Neural crest cell (in vitro differentiated cells): Measurements from ENCODE around the gene IGLL5. TPM values are rescaled to one million over a fixed set of nuclear protein-coding genes. Genes with fewer than 3 reads are reported as not detected.
"Not testable (repeated sequence)": the region's sequence is repeated elsewhere in the genome, so short reads cannot be mapped to it uniquely, and the experiment has no call there.

Experiments
- DNase-seq: peaks from one replicate; pipeline ENCODE4 v3.0.0; 2021; ENCODE audit warnings: low read depth, mixed read lengths, low spot score
- H3K27ac Mint-ChIP-seq: one replicate; pipeline ENCODE4 v1.8.0; 2021; ENCODE audit warnings: mild to moderate bottlenecking, mixed read lengths; ENCODE audit not compliant: unreplicated experiment
- H3K27me3 Mint-ChIP-seq: 2 replicates; pipeline ENCODE4 v1.8.0; 2021; ENCODE audit warnings: low read depth, mild to moderate bottlenecking, mixed read lengths
- H3K36me3 Mint-ChIP-seq: 2 replicates; pipeline ENCODE4 v1.8.0; 2021; ENCODE audit warnings: low read depth, mild to moderate bottlenecking, mixed read lengths
- H3K4me1 Mint-ChIP-seq: 2 replicates; pipeline ENCODE4 v1.8.0; 2021; ENCODE audit warnings: mixed read lengths
- H3K4me3 Mint-ChIP-seq: one replicate; pipeline ENCODE4 v1.8.0; 2021; ENCODE audit warnings: mild to moderate bottlenecking, mixed read lengths
- H3K9me3 Mint-ChIP-seq: 2 replicates; pipeline ENCODE4 v1.8.0; 2021; ENCODE audit warnings: mixed read lengths
- total RNA-seq: library from RNA; stranded (reverse); gene quantifications from 2 replicates; pipeline ENCODE4 v1.2.1, GENCODE V29; 2021
- TF ChIP-seq, protein P1 (sequence below): fragments of 200-600 bp; sonication (generic); conservative IDR thresholded peaks from 2 replicates; pipeline ENCODE4 v1.5.0; 2021; ENCODE audit warnings: antibody characterized with exemption, mild to moderate bottlenecking

The IGLL5 gene
- total RNA-seq, 1 donor from 2014 or later, result not detected

DNA sequence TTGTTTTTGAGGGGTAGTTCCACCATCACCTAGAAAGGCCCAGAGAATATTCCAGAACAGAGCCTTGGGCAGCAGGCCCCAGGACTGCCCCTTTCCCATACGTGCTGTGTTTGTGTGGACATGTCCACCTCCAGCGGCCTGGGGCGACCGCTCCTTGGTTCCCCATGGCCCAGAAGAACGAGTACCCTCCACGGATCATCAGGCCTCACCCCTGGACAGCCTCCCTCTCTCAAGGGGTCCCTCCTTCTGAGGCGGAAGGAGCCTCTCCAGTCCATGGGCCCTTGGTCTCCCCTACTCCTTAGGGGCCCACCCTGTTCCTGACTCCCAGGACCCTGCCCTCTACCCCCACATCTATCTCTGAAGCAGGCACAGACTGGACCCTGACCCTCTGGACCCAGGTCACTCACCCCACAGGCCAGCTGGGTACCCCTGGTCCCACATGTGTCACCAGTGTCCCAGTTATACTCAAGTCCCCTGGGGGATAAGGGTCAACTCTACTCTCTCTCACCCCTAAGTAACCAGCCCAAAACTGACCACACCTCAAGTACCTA, 32.6 kb downstream of the IGLL5 start:
- H3K4me1 Mint-ChIP-seq, result peaks cover 4% of the 10 kb centered on the region
- no peak overlapping the region for H3K27ac Mint-ChIP-seq
- no peak for DNase-seq
- H3K36me3 Mint-ChIP-seq, result no peaks in the 10 kb centered on the region
- TF ChIP-seq, protein P1, sequence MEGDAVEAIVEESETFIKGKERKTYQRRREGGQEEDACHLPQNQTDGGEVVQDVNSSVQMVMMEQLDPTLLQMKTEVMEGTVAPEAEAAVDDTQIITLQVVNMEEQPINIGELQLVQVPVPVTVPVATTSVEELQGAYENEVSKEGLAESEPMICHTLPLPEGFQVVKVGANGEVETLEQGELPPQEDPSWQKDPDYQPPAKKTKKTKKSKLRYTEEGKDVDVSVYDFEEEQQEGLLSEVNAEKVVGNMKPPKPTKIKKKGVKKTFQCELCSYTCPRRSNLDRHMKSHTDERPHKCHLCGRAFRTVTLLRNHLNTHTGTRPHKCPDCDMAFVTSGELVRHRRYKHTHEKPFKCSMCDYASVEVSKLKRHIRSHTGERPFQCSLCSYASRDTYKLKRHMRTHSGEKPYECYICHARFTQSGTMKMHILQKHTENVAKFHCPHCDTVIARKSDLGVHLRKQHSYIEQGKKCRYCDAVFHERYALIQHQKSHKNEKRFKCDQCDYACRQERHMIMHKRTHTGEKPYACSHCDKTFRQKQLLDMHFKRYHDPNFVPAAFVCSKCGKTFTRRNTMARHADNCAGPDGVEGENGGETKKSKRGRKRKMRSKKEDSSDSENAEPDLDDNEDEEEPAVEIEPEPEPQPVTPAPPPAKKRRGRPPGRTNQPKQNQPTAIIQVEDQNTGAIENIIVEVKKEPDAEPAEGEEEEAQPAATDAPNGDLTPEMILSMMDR, result no peak
- peaks cover 6% of the 10 kb centered on the region for H3K27me3 Mint-ChIP-seq
- H3K9me3 Mint-ChIP-seq, result no peaks in the 10 kb centered on the region
- no peak overlapping the region for H3K4me3 Mint-ChIP-seq

DNA sequence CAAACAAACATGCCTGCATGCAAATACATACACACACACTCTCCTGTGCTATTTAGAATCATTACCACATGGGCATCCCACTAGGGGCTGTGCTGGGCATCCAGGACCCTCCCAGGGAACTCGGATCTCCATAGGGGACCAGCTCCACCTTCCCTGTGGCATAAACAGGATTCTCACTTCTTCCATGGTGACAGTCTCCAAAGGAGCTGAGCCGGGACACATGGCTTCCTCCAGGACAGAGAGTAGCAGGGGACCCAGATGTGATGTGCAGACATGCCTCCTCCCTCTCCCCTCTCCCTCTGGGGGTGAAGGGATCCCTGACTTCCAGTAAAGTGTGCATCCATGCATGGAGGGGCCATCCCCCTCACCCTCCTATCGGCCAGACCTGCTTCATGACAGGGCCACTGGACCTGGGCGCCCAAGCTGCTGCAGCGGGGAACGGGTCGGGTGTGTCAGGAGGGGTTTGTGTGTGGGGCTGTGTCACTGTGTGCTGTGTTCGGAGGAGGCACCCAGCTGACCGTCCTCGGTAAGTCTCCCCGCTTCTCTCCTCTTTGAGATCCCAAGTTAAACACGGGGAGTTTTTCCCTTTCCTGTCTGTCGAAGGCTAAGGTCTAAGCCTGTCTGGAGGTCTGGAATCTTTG, 33.4 kb downstream of the IGLL5 start:
- no peaks in the 10 kb centered on the region for H3K36me3 Mint-ChIP-seq
- no peak overlapping the region for H3K27ac Mint-ChIP-seq
- H3K4me1 Mint-ChIP-seq, result peaks cover 4% of the 10 kb centered on the region
- H3K9me3 Mint-ChIP-seq, result no peaks in the 10 kb centered on the region
- no peak for DNase-seq
- TF ChIP-seq, protein P1, result no peak
- no peak overlapping the region for H3K4me3 Mint-ChIP-seq
- H3K27me3 Mint-ChIP-seq, result peaks cover 14% of the 10 kb centered on the region

DNA sequence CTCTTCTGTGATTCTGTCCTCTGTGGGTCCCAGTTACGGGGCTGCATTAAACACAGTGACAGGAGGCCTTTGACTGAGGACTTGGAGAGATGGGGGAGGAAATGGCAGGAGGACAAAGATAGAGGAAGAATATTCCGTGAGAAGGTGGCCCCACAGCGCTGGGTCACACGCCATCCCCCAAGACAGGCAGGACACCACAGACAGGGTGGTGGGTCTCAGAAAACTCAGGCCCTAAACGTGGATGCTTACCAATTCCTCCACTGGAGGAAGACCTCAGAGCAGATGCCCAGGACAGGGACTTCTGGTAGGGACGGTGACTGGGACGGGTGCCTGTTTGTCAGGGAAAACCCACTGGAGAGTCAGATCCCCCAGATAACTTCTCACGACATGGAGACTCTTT, 34.0 kb downstream of the IGLL5 start:
- TF ChIP-seq, protein P1, result no peak
- DNase-seq, result no peak
- H3K27me3 Mint-ChIP-seq, result peaks cover 19% of the 10 kb centered on the region
- no peak overlapping the region for H3K4me3 Mint-ChIP-seq
- H3K9me3 Mint-ChIP-seq, result no peaks in the 10 kb centered on the region
- peaks cover 2% of the 10 kb centered on the region for H3K4me1 Mint-ChIP-seq
- H3K27ac Mint-ChIP-seq, result no peak overlapping the region
- no peaks in the 10 kb centered on the region for H3K36me3 Mint-ChIP-seq

DNA sequence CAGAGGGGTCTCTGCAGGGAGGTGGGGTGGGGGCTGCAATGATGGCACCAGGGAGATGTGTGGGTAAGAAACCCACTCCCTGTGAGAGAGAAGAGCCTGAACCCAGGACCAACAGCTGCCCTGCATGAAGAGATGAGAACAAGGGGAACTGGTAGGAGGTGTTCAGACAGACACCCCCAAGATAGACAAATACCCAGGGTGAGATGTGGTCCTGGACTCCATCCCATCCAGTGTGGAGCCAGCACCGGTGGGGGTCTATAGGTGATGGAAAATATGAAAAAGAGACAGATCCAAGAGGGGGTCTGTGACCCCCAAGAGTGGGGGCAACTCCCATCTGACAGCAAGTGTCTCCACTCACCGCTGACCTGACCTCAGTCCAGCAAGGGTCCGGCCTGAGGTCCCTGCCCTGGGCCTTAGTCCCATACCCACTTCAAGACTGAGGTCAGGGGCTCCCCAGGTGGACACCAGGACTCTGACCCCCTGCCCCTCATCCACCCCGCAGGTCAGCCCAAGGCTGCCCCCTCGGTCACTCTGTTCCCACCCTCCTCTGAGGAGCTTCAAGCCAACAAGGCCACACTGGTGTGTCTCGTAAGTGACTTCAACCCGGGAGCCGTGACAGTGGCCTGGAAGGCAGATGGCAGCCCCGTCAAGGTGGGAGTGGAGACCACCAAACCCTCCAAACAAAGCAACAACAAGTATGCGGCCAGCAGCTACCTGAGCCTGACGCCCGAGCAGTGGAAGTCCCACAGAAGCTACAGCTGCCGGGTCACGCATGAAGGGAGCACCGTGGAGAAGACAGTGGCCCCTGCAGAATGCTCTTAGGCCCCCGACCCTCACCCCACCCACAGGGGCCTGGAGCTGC, 34.7 kb downstream of the IGLL5 start:
- not testable (repeated sequence) for H3K4me3 Mint-ChIP-seq, DNase-seq, H3K9me3 Mint-ChIP-seq, H3K27ac Mint-ChIP-seq, H3K4me1 Mint-ChIP-seq, H3K36me3 Mint-ChIP-seq
- H3K27me3 Mint-ChIP-seq, result peaks cover 23% of the 10 kb centered on the region

DNA sequence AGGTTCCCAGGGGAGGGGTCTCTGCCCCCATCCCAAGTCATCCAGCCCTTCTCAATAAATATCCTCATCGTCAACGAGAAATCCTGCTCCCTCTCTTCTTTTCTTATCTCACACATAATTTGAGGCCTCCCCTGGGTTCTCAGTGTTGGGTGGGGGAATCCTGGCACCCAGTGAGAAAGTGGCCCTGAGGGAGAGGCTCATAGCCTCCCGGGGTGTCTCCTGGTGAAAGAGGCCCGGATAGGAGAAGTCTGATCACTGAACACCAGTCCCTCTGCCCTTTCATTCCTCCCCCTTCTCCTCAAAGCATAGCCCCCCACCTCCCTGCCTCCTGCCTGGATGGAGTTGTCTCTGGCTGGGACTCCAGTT, 35.3 kb downstream of the IGLL5 start:
- no peaks in the 10 kb centered on the region for H3K36me3 Mint-ChIP-seq
- DNase-seq, result no peak
- TF ChIP-seq, protein P1, result no peak
- H3K9me3 Mint-ChIP-seq, result no peaks in the 10 kb centered on the region
- no peak overlapping the region for H3K27ac Mint-ChIP-seq
- no peak overlapping the region for H3K4me3 Mint-ChIP-seq
- H3K4me1 Mint-ChIP-seq, result no peaks in the 10 kb centered on the region
- peaks cover 23% of the 10 kb centered on the region for H3K27me3 Mint-ChIP-seq

DNA sequence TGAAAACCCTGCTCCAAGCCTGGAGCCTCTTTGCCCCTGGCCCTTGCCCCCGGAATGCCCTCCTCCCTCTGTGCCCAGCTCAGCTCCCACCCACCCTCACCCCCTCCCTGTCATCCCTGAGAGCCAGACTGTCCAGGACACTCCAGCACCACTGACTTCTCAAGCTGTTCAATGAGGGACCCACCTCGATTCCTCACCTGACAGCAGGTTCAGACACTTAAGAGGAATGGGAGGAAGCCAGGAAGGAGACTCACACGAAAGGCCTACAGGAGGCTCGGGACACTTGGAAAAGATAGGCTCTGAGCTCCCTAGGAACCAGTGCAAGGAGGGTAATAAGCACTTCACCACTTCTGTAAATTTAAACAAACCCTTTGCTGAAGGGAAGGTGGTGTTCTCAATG, 35.8 kb downstream of the IGLL5 start:
- Mint-ChIP-seq H3K27me3 (peaks cover 23% of the 10 kb centered on the region), H3K4me3 (no peak overlapping the region), H3K27ac (no peak overlapping the region), H3K4me1 (no peaks in the 10 kb centered on the region), H3K9me3 (no peaks in the 10 kb centered on the region), H3K36me3 (no peaks in the 10 kb centered on the region)
- DNase-seq, result no peak
- TF ChIP-seq, protein P1, result no peak
